GM12801 (cell line): ENCODE results near the gene SCP2.

Experiments
- CTCF ChIP-seq: IDR thresholded peaks from one replicate; pipeline ENCODE4 v1.5.1; 2011; ENCODE audit warnings: control low read depth; ENCODE audit not compliant: insufficient read length; ENCODE audit errors: extremely low read depth

Gene SCP2

GRCh38 chr1:53031732-53032131 is 104.7 kb downstream of the SCP2 start:
- TF ChIP-seq CTCF, result no peak

GRCh38 chr1:53037159-53037558 is 110.1 kb downstream of the SCP2 start:
- no peak for TF ChIP-seq CTCF

- TF ChIP-seq CTCF, result no peak
Observed at GRCh38 chr1:53038566-53038965, 111.5 kb downstream of the SCP2 start.

GRCh38 chr1:53043271-53043670 is 116.2 kb downstream of the SCP2 start:
- TF ChIP-seq CTCF, result no peak

GRCh38 chr1:53044926-53045325 is 117.8 kb downstream of the SCP2 start:
- no peak for TF ChIP-seq CTCF

- no peak for TF ChIP-seq CTCF
Observed at GRCh38 chr1:53046930-53047329, 119.9 kb downstream of the SCP2 start.

- no peak for TF ChIP-seq CTCF
Observed at GRCh38 chr1:53047737-53048736, 121.0 kb downstream of the SCP2 start.
